ENCODE measurements around the gene TNS2.

- TF ChIP-seq CTCF (IDR thresholded peaks at IDR 0.05 in 2 of 3, conservative IDR thresholded peaks at IDR 0.05 in 1 of 3; ENCODE audit: insufficient read depth in 2 of 3, low read depth in 1 of 3, low read length in 3 of 3) (no peak), CBX5 (IDR thresholded peaks at IDR 0.05; ENCODE audit: borderline replicate concordance, low read depth) (no peak)
These were observed 18.2 kb upstream of the TNS2 start for GRCh38 chr12:53031616-53032015.
